ENCODE measurements around the gene PDXP.

Gene PDXP

DNA sequence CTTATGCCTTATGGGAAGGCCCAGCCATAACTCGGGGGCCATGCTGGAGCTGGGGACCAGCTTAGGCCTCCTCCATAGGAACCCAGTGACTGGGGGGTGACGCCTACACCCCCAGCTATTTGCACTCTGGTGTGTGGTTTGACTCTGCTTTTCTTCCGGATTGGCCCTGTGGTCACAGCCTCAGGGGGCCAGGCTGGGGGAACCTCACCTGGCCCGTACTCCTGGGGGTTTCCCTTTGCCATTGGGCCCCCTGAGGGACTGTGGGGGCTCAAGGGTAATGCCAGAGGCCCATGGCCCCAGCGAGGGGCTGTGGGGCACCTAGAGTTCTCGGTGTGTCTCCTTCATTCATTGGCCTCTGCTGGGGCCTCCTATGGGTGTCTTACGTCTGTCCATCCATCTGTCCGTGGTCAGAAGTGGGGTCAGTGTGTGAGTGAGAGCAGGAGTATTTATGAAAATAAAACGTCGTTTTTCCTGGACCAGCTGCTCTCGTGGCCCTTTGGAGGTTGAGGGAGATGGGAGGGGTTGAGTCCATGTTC is 25.4 kb upstream of the PDXP start:
- no peak for ATAC-seq
- TF ChIP-seq GLIS3 (CRISPR knock-in tag; IDR thresholded peaks at IDR 0.05) (no peak), TCF4 (CRISPR knock-in tag; IDR thresholded peaks at IDR 0.05; ENCODE audit: borderline replicate concordance) (no peak), ARNTL (CRISPR knock-in tag; IDR thresholded peaks at IDR 0.05; ENCODE audit: borderline replicate concordance, low read depth) (no peak), ISL1 (CRISPR knock-in tag; IDR thresholded peaks at IDR 0.05) (no peak), PPARA (CRISPR knock-in tag; IDR thresholded peaks at IDR 0.05; ENCODE audit: borderline replicate concordance) (no peak)
- TF ChIP-seq, protein P1, sequence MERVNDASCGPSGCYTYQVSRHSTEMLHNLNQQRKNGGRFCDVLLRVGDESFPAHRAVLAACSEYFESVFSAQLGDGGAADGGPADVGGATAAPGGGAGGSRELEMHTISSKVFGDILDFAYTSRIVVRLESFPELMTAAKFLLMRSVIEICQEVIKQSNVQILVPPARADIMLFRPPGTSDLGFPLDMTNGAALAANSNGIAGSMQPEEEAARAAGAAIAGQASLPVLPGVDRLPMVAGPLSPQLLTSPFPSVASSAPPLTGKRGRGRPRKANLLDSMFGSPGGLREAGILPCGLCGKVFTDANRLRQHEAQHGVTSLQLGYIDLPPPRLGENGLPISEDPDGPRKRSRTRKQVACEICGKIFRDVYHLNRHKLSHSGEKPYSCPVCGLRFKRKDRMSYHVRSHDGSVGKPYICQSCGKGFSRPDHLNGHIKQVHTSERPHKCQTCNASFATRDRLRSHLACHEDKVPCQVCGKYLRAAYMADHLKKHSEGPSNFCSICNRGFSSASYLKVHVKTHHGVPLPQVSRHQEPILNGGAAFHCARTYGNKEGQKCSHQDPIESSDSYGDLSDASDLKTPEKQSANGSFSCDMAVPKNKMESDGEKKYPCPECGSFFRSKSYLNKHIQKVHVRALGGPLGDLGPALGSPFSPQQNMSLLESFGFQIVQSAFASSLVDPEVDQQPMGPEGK (CRISPR knock-in tag; IDR thresholded peaks at IDR 0.05; ENCODE audit: borderline replicate concordance): no peak

DNA sequence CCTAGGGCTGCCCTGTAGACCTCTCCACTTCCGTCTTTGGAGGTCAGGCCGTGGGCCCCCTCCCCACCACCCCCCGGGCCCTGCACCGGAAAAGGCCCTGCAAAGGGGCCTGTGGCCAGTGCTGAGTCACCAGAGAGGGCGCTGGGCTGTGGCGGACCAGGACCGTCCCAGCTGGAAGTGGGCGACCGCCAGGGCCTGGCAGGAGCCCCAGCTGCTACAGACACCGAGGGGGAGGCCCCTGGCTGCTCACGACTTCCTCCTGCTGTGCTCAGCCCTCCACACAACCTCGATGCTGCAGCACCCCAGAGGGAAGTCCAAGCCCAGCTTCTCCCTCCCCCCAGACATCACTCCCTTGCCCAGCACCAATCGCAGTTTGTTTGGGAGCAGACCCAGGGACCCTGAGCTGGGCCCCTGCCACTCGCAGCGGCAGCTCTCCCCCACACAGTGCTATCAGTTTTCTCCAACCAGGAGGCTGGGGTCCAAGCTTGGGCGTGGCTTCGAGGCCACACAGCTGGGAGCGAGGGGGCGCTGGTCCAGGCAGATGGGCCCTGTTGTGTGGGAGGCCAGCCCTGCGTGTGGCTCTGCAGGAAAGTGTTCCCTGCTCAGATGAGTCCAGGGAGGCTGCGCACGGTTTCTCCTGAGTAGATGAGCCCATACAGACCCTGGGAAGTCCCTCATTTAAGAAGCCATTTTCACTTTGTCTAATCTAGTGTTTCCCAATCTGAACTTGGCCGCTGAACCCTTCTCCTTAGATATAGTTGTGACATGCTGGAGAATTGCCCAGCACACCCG is 24.7 kb upstream of the PDXP start:
- peak; percentile 73 for ATAC-seq
- TF ChIP-seq ZNF8 (CRISPR knock-in tag; IDR thresholded peaks at IDR 0.05): peak; percentile 70; the same call in 1 of the 2 replicates
- TF ChIP-seq, protein P2, sequence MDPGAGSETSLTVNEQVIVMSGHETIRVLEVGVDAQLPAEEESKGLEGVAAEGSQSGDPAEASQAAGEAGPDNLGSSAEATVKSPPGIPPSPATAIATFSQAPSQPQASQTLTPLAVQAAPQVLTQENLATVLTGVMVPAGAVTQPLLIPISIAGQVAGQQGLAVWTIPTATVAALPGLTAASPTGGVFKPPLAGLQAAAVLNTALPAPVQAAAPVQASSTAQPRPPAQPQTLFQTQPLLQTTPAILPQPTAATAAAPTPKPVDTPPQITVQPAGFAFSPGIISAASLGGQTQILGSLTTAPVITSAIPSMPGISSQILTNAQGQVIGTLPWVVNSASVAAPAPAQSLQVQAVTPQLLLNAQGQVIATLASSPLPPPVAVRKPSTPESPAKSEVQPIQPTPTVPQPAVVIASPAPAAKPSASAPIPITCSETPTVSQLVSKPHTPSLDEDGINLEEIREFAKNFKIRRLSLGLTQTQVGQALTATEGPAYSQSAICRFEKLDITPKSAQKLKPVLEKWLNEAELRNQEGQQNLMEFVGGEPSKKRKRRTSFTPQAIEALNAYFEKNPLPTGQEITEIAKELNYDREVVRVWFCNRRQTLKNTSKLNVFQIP (CRISPR knock-in tag; IDR thresholded peaks at IDR 0.05; ENCODE audit: borderline replicate concordance, low read depth): 0 out of 2 replicates have a peak, but pooled peaks have one; percentile 23
- TF ChIP-seq GLIS3 (CRISPR knock-in tag; IDR thresholded peaks at IDR 0.05): 0 out of 2 replicates have a peak, but pooled peaks have one; percentile 24
- TF ChIP-seq TOX (CRISPR knock-in tag; IDR thresholded peaks at IDR 0.05; ENCODE audit: borderline replicate concordance): no peak
- TF ChIP-seq ZC3H10 (CRISPR knock-in tag; IDR thresholded peaks at IDR 0.05): no peak
- TF ChIP-seq, protein P3, sequence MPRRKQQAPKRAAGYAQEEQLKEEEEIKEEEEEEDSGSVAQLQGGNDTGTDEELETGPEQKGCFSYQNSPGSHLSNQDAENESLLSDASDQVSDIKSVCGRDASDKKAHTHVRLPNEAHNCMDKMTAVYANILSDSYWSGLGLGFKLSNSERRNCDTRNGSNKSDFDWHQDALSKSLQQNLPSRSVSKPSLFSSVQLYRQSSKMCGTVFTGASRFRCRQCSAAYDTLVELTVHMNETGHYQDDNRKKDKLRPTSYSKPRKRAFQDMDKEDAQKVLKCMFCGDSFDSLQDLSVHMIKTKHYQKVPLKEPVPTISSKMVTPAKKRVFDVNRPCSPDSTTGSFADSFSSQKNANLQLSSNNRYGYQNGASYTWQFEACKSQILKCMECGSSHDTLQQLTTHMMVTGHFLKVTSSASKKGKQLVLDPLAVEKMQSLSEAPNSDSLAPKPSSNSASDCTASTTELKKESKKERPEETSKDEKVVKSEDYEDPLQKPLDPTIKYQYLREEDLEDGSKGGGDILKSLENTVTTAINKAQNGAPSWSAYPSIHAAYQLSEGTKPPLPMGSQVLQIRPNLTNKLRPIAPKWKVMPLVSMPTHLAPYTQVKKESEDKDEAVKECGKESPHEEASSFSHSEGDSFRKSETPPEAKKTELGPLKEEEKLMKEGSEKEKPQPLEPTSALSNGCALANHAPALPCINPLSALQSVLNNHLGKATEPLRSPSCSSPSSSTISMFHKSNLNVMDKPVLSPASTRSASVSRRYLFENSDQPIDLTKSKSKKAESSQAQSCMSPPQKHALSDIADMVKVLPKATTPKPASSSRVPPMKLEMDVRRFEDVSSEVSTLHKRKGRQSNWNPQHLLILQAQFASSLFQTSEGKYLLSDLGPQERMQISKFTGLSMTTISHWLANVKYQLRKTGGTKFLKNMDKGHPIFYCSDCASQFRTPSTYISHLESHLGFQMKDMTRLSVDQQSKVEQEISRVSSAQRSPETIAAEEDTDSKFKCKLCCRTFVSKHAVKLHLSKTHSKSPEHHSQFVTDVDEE (CRISPR knock-in tag; IDR thresholded peaks at IDR 0.05): peak; percentile 22; the same call in 1 of the 2 replicates
- TF ChIP-seq, protein P1 (CRISPR knock-in tag; IDR thresholded peaks at IDR 0.05; ENCODE audit: borderline replicate concordance): peak; percentile 57; the same call in 1 of the 2 replicates
- peak; percentile 29; the same call in 1 of the 2 replicates for TF ChIP-seq TCF4 (CRISPR knock-in tag; IDR thresholded peaks at IDR 0.05; ENCODE audit: borderline replicate concordance)

DNA sequence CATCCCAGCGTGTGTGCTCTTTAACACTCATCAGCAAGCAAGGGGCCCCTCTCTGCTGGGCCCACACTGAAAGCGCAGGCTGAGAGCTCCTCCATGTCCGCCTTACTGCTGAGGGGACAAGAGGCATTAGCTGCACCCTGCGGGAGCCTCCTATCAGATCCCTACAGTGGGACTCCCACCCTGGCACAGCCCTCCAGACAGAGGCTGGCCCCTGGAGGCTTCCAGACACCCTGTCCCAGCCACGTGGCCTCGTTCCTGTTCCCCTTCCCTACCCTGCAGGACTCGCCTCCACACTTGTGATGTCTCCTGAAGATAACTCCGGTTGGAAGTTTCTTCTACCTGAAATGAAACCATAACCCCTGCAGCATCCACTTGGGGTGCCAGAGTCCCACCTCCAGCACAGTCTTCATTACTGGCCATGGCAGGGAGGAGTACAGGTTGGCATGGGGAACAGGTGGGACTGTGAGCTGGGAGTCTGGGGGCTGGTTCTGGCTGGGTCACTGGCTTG is 24.1 kb upstream of the PDXP start:
- TF ChIP-seq ZNF70 (CRISPR knock-in tag; IDR thresholded peaks at IDR 0.05): no peak
- TF ChIP-seq ZFP30 (CRISPR knock-in tag; IDR thresholded peaks at IDR 0.05): no peak
- ATAC-seq: peak; percentile 12

DNA sequence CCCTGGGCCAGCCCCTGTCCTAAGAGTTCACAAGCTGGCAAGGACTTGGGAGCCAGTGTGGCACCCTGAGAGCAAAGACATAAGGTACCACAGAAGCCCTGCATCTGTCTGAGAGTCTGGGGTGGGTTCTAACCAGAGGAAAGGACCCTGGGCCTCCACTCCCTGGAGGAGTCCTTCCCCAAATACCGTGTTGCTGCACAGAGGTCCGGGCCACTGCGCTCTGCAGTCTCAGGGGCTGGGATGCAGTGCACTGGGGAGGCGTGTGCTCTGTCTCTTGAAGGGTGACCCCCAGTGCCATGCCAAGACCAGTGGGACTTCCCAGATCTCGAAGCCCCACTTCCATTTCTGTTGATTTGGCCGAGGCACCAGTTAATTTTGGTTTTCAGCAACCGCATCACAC is 23.4 kb upstream of the PDXP start:
- no peak for TF ChIP-seq ISL1 (CRISPR knock-in tag; IDR thresholded peaks at IDR 0.05)
- TF ChIP-seq CSDC2 (CRISPR knock-in tag; IDR thresholded peaks at IDR 0.05): no peak
- TF ChIP-seq, protein P4, sequence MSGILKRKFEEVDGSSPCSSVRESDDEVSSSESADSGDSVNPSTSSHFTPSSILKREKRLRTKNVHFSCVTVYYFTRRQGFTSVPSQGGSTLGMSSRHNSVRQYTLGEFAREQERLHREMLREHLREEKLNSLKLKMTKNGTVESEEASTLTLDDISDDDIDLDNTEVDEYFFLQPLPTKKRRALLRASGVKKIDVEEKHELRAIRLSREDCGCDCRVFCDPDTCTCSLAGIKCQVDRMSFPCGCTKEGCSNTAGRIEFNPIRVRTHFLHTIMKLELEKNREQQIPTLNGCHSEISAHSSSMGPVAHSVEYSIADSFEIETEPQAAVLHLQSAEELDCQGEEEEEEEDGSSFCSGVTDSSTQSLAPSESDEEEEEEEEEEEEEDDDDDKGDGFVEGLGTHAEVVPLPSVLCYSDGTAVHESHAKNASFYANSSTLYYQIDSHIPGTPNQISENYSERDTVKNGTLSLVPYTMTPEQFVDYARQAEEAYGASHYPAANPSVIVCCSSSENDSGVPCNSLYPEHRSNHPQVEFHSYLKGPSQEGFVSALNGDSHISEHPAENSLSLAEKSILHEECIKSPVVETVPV (CRISPR knock-in tag; IDR thresholded peaks at IDR 0.05): no peak
- TF ChIP-seq, protein P1 (CRISPR knock-in tag; IDR thresholded peaks at IDR 0.05; ENCODE audit: borderline replicate concordance): no peak
- no peak for TF ChIP-seq GLIS3 (CRISPR knock-in tag; IDR thresholded peaks at IDR 0.05)
- TF ChIP-seq ARNTL (CRISPR knock-in tag; IDR thresholded peaks at IDR 0.05; ENCODE audit: borderline replicate concordance, low read depth): no peak
- TF ChIP-seq ZNF565 (CRISPR knock-in tag; conservative IDR thresholded peaks at IDR 0.05; ENCODE audit: low read depth): no peak
- no peak for TF ChIP-seq ZFP30 (CRISPR knock-in tag; IDR thresholded peaks at IDR 0.05)
- no peak for TF ChIP-seq ZNF8 (CRISPR knock-in tag; IDR thresholded peaks at IDR 0.05)
- TF ChIP-seq, protein P2 (CRISPR knock-in tag; IDR thresholded peaks at IDR 0.05; ENCODE audit: borderline replicate concordance, low read depth): no peak
- no peak for TF ChIP-seq ZFP3 (CRISPR knock-in tag; IDR thresholded peaks at IDR 0.05)
- no peak for TF ChIP-seq ZNF70 (CRISPR knock-in tag; IDR thresholded peaks at IDR 0.05)
- TF ChIP-seq TOX (CRISPR knock-in tag; IDR thresholded peaks at IDR 0.05; ENCODE audit: borderline replicate concordance): no peak
- ATAC-seq: no peak
